Cerebellar nuclear complex (tissue), 1 donor: ENCODE results near the gene CWH43.
A peak's percentile ranks its signal among the peaks of the same experiment; 100 is the strongest.
"Not testable (repeated sequence)": the region's sequence is repeated elsewhere in the genome, so short reads cannot be mapped to it uniquely, and the experiment has no call there.

Source experiments
- DNase-seq, 2 experiments: peaks; one replicate each; lab custom pipeline; 2025; lab: John Stamatoyannopoulos, UW

Gene CWH43

GRCh38 chr4:48985976-48986653 is at the start of gene CWH43:
TSS of gene CWH43 (plus strand) at chr4:48986275. CDS start at chr4:48986430, 155 bp downstream.
- no peak for DNase-seq

DNA sequence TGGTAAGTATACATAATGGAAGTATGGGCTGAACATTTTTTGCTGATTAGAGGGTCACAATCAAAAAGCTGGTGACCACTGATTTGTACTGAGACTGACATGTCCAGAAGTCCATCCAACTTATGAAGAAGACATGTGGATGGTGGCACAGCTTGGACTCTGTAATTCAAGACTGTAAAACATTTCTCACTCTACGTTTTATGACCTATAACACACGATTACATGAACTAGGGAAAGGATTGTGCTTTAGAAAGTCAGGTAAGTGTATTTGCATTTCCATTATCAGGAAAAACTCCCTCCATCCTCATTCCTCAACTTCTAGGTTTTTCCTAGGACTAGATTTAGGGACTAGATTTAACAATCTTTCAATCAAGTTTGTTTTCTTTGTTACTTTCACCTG is 49.0 kb upstream of the CWH43 start:
- no peak for DNase-seq

DNA sequence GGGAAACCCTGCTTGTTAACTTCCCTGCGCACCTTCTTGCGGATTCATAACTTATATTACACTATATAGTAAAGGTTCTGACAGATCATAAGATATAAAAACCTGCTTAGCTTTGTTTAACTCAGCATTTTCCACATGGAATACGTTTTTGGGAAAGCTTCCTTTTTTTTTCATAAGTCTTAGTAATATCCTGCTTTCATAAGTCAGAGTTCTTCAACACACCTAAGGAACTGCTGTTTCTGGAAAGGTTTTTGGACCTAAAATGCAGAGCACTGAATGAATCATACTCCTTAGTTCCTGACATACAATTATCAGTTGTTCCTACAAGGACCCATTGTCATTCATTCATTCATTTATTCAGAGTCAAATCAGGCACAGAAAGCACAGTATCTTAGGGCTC is 47.2 kb upstream of the CWH43 start:
- no peak for DNase-seq

- DNase-seq = no peak
These were observed 46.3 kb upstream of the CWH43 start for GRCh38 chr4:48939785-48940184.

DNA sequence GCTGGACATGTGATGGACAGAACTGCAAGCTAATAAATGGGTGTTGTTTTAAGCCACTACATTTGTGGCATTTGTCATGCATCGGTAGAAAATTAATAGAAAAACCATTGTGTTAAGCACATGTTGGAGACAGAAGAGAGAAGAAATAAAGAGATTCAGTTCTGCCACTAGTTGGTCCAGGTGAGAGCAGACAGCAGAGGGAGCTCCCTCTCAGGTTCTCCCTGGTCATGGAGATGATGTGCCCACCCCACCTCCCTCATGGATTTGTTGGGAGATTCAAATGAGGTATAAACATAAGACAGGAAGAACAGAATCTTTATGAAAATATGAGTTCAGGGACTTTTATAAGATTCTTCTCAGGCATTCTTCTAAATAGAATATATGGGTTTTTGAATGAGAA is 42.7 kb upstream of the CWH43 start:
- no peak for DNase-seq

DNA sequence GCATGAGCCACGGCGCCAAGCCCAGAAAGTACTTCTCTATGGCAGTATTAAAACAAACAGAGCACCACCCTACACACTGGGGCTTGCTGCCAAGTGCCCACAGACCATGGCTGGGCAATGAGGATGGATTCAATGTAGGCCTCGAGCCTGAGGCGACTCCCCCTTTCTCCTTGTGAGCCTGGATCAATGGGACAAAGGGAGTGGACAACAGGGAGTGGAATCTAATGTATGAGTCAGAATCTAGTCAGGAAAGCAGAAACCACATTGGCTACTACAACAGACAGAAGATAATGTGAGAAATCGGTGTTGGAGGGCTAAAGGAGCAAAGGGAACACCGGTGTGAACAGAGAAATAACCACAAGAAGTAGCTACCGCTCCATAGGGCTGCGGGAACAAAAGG is 41.8 kb upstream of the CWH43 start:
- DNase-seq = no peak

DNA sequence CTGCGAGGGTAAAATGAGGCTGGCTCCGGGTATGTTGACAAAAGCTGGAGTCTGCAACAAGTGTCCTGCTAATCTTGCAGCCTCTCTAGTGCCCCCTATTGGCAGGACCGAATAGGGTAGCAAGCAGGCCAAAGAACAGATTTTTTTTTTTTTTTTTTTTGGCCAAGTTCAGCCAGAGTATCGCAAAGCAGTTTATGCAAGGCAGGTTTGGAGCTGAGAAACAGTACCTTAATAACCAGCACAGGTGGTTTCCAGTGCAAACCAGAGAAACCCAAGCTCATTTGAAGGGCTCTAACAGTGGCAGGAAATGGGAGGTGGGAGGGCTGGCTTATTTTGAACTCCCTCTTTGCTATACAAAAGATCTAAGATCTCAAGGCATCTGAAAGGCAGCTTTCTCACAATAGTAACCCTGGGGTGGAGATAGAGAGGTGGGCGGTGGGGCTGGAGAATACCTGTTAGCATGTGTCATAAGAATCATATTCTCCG is 41.3 kb upstream of the CWH43 start:
- DNase-seq = no peak

DNA sequence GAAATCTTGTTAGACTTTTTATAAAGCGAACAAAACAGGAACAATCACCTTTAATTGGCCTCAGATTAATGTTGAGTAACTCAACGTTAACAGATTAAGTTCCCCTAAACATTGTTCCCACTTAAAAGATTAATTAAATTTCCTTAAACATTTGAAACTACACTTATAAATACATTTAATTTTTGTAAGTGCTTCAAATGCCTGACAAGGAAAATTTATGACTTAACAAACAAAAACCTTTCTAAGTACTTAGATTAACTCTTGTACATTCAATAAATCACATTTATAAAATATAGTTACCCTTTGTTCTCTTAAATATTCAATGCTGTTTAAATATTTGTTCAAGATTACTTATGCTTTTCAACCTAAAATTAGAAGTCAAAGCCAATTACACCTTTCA is 40.1 kb upstream of the CWH43 start:
- no peak for DNase-seq

- no peak for DNase-seq
These were observed 38.3 kb upstream of the CWH43 start for GRCh38 chr4:48947731-48948130.

GRCh38 chr4:48949086-48949485 is 37.0 kb upstream of the CWH43 start:
- DNase-seq = no peak

- DNase-seq = no peak
These were observed 36.4 kb upstream of the CWH43 start for GRCh38 chr4:48949518-48950219.

DNA sequence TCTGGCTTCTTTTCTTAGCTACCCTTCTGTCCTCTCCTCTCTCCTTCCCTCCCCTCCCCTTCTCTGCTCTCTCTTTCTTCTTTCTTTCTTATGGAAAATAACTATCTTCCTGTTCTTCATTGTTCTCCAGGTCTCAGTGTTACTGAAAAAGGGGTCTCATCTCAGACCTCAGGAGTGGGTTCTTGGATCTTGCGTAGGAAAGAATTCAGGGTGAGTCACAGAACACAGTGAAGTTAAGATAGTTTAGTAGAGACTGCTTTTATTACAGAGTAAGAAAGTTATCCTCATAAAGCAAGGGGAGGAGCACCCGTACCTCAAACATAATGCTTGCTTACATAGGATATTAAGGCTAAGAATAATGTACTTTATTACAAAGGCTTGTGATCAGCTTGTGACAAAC is 31.8 kb upstream of the CWH43 start:
- no peak for DNase-seq

DNA sequence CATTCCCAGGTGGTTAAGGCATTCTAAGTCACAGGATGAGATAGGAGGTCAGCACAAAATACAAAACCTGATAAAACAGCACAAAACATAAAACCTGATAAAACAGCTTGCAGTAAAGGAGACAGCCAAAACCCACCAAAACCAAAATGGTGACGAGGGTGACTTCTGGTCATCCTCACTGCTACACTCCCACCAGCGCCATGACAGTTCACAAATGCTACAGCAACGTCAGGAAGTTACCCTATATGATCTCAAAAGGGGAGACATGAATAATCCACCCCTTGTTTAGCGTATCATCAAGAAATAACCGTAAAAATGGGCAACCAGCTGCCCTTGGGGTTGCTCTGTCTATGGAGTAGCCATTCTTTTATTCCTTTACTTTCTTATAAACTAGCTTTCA is 28.7 kb upstream of the CWH43 start:
- DNase-seq = not testable (repeated sequence)

DNA sequence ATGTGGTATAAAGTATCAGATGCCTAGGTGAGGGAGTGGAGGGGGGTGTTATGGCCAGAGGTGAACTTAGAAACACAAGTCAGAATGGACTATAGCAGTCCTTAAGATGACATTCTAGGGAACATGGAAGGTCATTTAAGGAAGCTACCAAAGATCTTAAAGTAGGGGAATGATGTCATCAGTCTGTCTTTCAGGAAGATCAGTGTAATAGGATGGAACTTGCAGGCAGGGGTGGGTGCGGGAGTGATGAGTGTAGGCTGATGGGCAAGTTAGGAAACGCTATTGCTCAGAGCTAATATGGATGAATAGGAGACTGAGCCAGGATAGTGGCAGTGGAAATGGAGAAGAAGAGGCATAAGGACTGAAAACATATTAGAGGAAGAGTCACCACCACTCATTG is 27.5 kb upstream of the CWH43 start:
- no peak for DNase-seq

GRCh38 chr4:48960988-48961635 is 25.0 kb upstream of the CWH43 start:
- DNase-seq = no peak

- DNase-seq = no peak
These were observed 23.4 kb upstream of the CWH43 start for GRCh38 chr4:48962636-48963035.

GRCh38 chr4:48963042-48963679 is 22.9 kb upstream of the CWH43 start:
- DNase-seq = peak in 1 of 2 experiments; percentile 45

DNA sequence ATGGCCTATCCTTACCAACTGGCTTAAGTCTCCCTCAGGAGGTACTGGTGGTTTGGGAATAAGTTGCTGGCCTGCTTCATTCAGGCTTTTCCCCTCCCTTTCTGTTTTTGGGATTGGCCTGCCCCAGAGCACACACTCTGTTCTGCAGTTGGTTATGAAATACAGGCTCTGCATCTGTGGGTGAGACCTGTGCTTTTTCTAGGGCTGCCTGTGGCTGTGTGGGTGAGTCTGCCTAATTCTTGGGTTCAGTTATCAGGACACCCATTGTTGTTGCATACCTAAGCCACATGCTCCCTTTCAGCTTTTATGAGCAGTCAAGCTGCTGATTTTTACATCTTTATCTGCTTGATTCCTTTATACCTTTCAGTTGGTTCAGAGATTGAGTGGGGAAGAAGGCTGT is 19.0 kb upstream of the CWH43 start:
- DNase-seq = no peak

GRCh38 chr4:48967631-48968030 is 18.4 kb upstream of the CWH43 start:
- no peak for DNase-seq

- DNase-seq = no peak
These were observed 17.3 kb upstream of the CWH43 start for GRCh38 chr4:48968814-48969213.

GRCh38 chr4:48970471-48970921 is 15.6 kb upstream of the CWH43 start:
- no peak for DNase-seq

GRCh38 chr4:48974979-48975640 is 11.0 kb upstream of the CWH43 start:
- DNase-seq = no peak
